Panc1 (cell line): ENCODE results near the gene ST6GALNAC1. TPM values are rescaled to one million over a fixed set of nuclear protein-coding genes. Genes with fewer than 3 reads are reported as not detected.

Experiments used
- ATAC-seq: fragments of 200-7000 bp; cut with Tn5 transposase; 2 replicates; pipeline ENCODE4 v1.9.1; 2020; ENCODE audit warnings: mild to moderate bottlenecking, moderate library complexity
- BruUV-seq: library from RNA; stranded (reverse); fragments of 400-500 nt; replicated peaks from 2 replicates; lab custom pipeline; 2021; lab: Mats Ljungman, UMichigan
- CTCF ChIA-PET: fragments of 300-600 bp; sonication (Branson Sonifier 250); formaldehyde crosslinking; loops from one replicate; lab custom pipeline; 2022; ENCODE audit warnings: antibody characterized with exemption; lab: Charles Lee
- POLR2A ChIA-PET: fragments of 300-600 bp; sonication (Branson Sonifier 250); formaldehyde crosslinking; loops from one replicate; lab custom pipeline; 2022; ENCODE audit warnings: antibody characterized with exemption; lab: Charles Lee
- DNase-seq: peaks from one replicate; pipeline ENCODE4 v3.0.0-alpha.2; 2010; ENCODE audit warnings: low read depth, low spot score
- H3K27ac ChIP-seq: 2 replicates; pipeline ENCODE4 v1.5.1; 2011; ENCODE audit warnings: mild to moderate bottlenecking, low read length, inconsistent platforms
- H3K27me3 ChIP-seq: fragments of 200-500 bp; sonication (Bioruptor generic); 2 replicates; pipeline ENCODE4 v1.6.0; 2014; ENCODE audit warnings: low read length, inconsistent platforms; ENCODE audit not compliant: control insufficient read depth, insufficient read depth
- H3K36me3 ChIP-seq: fragments of 200-500 bp; sonication (Bioruptor generic); 2 replicates; pipeline ENCODE4 v1.5.1; 2014; ENCODE audit warnings: inconsistent platforms, mild to moderate bottlenecking, low read length, moderate library complexity; ENCODE audit not compliant: control insufficient read depth, insufficient read depth
- H3K4me1 ChIP-seq: 2 replicates; pipeline ENCODE4 v1.5.1; 2011; ENCODE audit warnings: inconsistent platforms, mild to moderate bottlenecking, low read length, moderate library complexity; ENCODE audit not compliant: control insufficient read depth, insufficient read depth
- H3K4me3 ChIP-seq, 2 experiments: 2 replicates each; pipeline ENCODE4 v1.5.1; 2011 to 2012; ENCODE audit warnings: low read depth in 2 of 2, low read length in 2 of 2, mild to moderate bottlenecking in 2 of 2, inconsistent platforms in 1 of 2, moderate library complexity in 1 of 2
- H3K9me3 ChIP-seq: fragments of 200-500 bp; sonication (Bioruptor generic); 2 replicates; pipeline ENCODE4 v1.5.1; 2014; ENCODE audit warnings: low read depth, mild to moderate bottlenecking, inconsistent platforms, low read length, moderate library complexity; ENCODE audit not compliant: control insufficient read depth, insufficient read depth
- POLR2AphosphoS5 ChIP-seq: IDR thresholded peaks from 2 replicates; pipeline ENCODE4 v1.6.1; 2012; ENCODE audit warnings: mild to moderate bottlenecking, low read depth, low read length, moderate library complexity
- SIN3A ChIP-seq: IDR thresholded peaks from 2 replicates; pipeline ENCODE4 v1.6.1; 2012; ENCODE audit warnings: low read depth, mild to moderate bottlenecking, low read length, moderate library complexity, borderline replicate concordance; ENCODE audit not compliant: insufficient read depth
- TCF7L2 ChIP-seq: IDR thresholded peaks from 2 replicates; pipeline ENCODE4 v1.6.1; 2011; ENCODE audit warnings: mild to moderate bottlenecking, low read depth, low read length, inconsistent platforms
- in situ Hi-C: cut with HindIII; loops from 2 replicates; pipeline ENCODE4 v1.10.0; 2016; ENCODE audit warnings: low sequenced_read_pairs, low pct_unique_long_range_greater_than_20kb
- intact Hi-C: fragments of 100-400 bp; cut with micrococcal nuclease; formaldehyde crosslinking; loops from one replicate; pipeline ENCODE4 v1.10.0; 2022; ENCODE audit not compliant: unreplicated experiment
- total RNA-seq: library from RNA; stranded (reverse); gene quantifications from one replicate; pipeline ENCODE4 v1.2.1, GENCODE V29; 2021; ENCODE audit not compliant: unreplicated experiment
- TF ChIP-seq, protein P1 (sequence below): fragments of 450-650 bp; IDR thresholded peaks from 2 replicates; pipeline ENCODE4 v1.5.1; 2017; ENCODE audit warnings: mild to moderate bottlenecking
- TF ChIP-seq, protein P2 (sequence below), 2 experiments: IDR thresholded peaks; 2 replicates each; pipeline ENCODE4 v1.6.1; 2011 to 2012; ENCODE audit warnings: low read depth in 2 of 2, control low read depth in 1 of 2, low read length in 1 of 2, mild to moderate bottlenecking in 1 of 2, moderate library complexity in 1 of 2; ENCODE audit not compliant: insufficient read depth in 1 of 2

ST6GALNAC1 gene
- total RNA-seq, 1 experiment from 2014 or later, result 0.15 TPM

DNA sequence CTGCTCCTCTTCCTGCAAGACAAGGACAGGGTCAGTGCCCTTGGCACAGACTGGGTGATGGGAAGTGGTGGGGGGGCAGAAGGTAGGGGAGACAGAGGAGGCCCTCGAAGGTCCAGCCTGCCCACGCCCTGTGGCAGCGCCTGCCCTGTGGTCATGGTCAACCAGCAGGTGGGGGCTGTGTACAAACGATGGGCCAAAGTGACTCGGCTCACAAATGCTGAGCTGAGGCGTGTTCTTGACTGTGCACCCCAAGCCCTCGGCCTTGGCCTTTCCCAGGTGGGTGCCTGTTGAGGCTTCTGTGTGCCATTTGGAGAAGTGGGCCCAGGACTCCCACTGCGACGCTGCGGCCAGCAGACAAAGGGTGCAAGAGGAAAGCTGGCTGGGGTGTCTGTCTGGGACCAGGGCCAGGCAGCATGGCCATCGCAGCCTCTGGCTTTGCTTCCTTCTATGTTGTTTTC lies 44.6 kb upstream of the ST6GALNAC1 start:
- H3K9me3 ChIP-seq, result no peaks in the 10 kb centered on the region
- DNase-seq (no peak), ATAC-seq (peak; percentile 55)
- intact Hi-C loops, result no loop called here
- ChIA-PET POLR2A (no interaction called here), CTCF (no interaction called here)
- peak overlapping the region; percentile 10 for H3K27ac ChIP-seq
- H3K4me3 ChIP-seq, result no peak overlapping the region
- no TSS peak for BruUV-seq
- H3K36me3 ChIP-seq, result no peaks in the 10 kb centered on the region
- peaks cover 29% of the 10 kb centered on the region for H3K4me1 ChIP-seq
- TF ChIP-seq, protein P1, sequence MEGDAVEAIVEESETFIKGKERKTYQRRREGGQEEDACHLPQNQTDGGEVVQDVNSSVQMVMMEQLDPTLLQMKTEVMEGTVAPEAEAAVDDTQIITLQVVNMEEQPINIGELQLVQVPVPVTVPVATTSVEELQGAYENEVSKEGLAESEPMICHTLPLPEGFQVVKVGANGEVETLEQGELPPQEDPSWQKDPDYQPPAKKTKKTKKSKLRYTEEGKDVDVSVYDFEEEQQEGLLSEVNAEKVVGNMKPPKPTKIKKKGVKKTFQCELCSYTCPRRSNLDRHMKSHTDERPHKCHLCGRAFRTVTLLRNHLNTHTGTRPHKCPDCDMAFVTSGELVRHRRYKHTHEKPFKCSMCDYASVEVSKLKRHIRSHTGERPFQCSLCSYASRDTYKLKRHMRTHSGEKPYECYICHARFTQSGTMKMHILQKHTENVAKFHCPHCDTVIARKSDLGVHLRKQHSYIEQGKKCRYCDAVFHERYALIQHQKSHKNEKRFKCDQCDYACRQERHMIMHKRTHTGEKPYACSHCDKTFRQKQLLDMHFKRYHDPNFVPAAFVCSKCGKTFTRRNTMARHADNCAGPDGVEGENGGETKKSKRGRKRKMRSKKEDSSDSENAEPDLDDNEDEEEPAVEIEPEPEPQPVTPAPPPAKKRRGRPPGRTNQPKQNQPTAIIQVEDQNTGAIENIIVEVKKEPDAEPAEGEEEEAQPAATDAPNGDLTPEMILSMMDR, result no peak
- TF ChIP-seq, protein P2, sequence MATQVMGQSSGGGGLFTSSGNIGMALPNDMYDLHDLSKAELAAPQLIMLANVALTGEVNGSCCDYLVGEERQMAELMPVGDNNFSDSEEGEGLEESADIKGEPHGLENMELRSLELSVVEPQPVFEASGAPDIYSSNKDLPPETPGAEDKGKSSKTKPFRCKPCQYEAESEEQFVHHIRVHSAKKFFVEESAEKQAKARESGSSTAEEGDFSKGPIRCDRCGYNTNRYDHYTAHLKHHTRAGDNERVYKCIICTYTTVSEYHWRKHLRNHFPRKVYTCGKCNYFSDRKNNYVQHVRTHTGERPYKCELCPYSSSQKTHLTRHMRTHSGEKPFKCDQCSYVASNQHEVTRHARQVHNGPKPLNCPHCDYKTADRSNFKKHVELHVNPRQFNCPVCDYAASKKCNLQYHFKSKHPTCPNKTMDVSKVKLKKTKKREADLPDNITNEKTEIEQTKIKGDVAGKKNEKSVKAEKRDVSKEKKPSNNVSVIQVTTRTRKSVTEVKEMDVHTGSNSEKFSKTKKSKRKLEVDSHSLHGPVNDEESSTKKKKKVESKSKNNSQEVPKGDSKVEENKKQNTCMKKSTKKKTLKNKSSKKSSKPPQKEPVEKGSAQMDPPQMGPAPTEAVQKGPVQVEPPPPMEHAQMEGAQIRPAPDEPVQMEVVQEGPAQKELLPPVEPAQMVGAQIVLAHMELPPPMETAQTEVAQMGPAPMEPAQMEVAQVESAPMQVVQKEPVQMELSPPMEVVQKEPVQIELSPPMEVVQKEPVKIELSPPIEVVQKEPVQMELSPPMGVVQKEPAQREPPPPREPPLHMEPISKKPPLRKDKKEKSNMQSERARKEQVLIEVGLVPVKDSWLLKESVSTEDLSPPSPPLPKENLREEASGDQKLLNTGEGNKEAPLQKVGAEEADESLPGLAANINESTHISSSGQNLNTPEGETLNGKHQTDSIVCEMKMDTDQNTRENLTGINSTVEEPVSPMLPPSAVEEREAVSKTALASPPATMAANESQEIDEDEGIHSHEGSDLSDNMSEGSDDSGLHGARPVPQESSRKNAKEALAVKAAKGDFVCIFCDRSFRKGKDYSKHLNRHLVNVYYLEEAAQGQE (IDR thresholded peaks at IDR 0.05; ENCODE audit: insufficient read depth in 1 of 2, low read depth in 2 of 2, low read length in 1 of 2), result no peak
- TF ChIP-seq POLR2AphosphoS5 (no peak), TCF7L2 (no peak), SIN3A (no peak)
- no peaks in the 10 kb centered on the region for H3K27me3 ChIP-seq
- in situ Hi-C loops, result no loop called here

DNA sequence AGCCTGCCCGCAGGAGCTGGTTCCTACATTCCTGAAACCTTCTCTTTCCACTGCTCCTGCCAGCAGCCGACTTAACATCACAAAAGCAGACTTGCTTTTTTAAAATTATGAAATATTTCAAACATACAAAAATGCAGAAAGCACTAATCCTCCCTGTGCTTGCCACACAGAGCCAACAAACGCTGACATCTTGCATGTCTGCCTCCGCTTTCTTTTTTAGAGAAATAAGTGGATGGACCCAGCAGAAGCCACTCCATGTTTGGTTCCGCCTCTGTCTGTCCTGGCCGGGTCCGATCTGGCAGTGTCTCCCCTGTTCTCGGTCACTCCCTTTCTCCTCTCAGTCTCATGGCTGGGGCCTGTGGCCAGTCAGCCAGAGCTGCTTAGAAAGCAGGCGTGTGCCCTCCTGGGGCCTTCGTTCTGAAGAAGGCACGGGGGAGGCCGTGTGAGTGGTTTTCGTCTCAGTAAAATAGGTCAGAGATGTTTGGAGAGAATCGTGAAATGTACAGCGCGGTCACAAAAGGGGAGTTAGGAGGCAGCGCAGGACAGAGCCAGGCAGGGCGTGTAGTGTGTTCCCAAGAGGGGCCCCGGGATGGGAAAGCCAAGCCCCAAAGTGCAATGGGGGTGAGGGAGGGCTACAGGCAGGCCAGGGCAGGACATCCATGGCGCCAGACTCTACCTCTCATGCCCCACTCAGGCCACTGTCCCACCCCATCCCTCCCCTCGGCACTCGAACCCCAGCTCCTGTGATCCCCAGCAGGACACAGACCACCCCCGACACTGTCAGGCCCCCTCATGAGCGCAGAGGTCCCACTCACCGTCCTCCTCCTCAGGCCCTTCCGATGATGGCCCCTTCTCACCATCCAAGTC lies 44.0 kb upstream of the ST6GALNAC1 start:
- Histone ChIP-seq H3K27ac (peak overlapping the region; percentile 10; the same call in 1 of the 2 replicates), H3K4me1 (peaks cover 29% of the 10 kb centered on the region), H3K27me3 (no peaks in the 10 kb centered on the region), H3K4me3 (no peak overlapping the region), H3K9me3 (no peaks in the 10 kb centered on the region), H3K36me3 (no peaks in the 10 kb centered on the region)
- DNase-seq (no peak), ATAC-seq (no peak)
- in situ Hi-C loops (no loop called here), intact Hi-C loops (no loop called here)
- BruUV-seq, result no TSS peak
- CTCF ChIA-PET, result no interaction called here
- POLR2A ChIA-PET, result no interaction called here
- TF ChIP-seq SIN3A (no peak), POLR2AphosphoS5 (no peak), TCF7L2 (no peak)
- TF ChIP-seq, protein P1, result no peak
- TF ChIP-seq, protein P2 (IDR thresholded peaks at IDR 0.05; ENCODE audit: insufficient read depth in 1 of 2, low read depth in 2 of 2, low read length in 1 of 2), result no peak
